Right lobe of liver (tissue), 4 donors: Measurements from ENCODE around the gene PES1.

Experiments
- CTCF ChIP-seq, 4 donors: fragments of 200-600 bp in 3 of 4; fragments of 450-650 bp in 1 of 4; IDR thresholded peaks; one replicate each; pipeline versions ENCODE4 v1.5.1 to v1.8.0; 2016 to 2022; ENCODE audit warnings: antibody characterized with exemption in 4 of 4, mild to moderate bottlenecking in 2 of 4
- POLR2A ChIP-seq: fragments of 450-650 bp; IDR thresholded peaks from one replicate; pipeline ENCODE4 v1.6.1; 2017; ENCODE audit warnings: antibody characterized with exemption, mild to moderate bottlenecking
- donor health status: DM: no; HTN: no; CAD: no.
- donor health status: DM: no; HTN: no; CAD: no.
- donor health status: DM: no; HTN: yes; CAD: no.

- no peak for TF ChIP-seq CTCF (IDR thresholded peaks at IDR 0.05)
- TF ChIP-seq POLR2A, result no peak
Measured at GRCh38 chr22:30531651-30532608, 59.8 kb downstream of the PES1 start.
